ENCODE measurements around the gene NAB1.

- TF ChIP-seq POLR2AphosphoS5 (IDR thresholded peaks at IDR 0.05; ENCODE audit: low read depth, low read length) (no peak), POLR2A (IDR thresholded peaks at IDR 0.05; ENCODE audit: low read depth, low read length) (no peak), TAF1 (IDR thresholded peaks at IDR 0.05; ENCODE audit: low read depth, low read length) (no peak), PAX5 (IDR thresholded peaks at IDR 0.05; ENCODE audit: insufficient read depth, low read length, severe bottlenecking) (no peak)
Observed at GRCh38 chr2:190607014-190607597, 41.8 kb upstream of the NAB1 start.
